Right atrium auricular region (tissue), 2 donors: ENCODE measurements around the gene CNPY3. TPM values are rescaled to one million over a fixed set of nuclear protein-coding genes. Genes with fewer than 3 reads are reported as not detected.

Experiments
- DNase-seq: peaks from one replicate; pipeline ENCODE4 v3.0.0-alpha.2; 2019; ENCODE audit warnings: low spot score
- H3K27ac ChIP-seq, 2 donors: fragments of 200-600 bp; sonication (generic); 1 replicate in 1 of 2; 2 replicates in 1 of 2; pipeline ENCODE4 v1.5.1; 2016 to 2019
- H3K27me3 ChIP-seq, 2 donors: fragments of 200-600 bp; sonication (generic); one replicate each; pipeline versions ENCODE4 v1.5.1 to v1.6.0; 2017 to 2019
- H3K36me3 ChIP-seq: fragments of 200-600 bp; sonication (generic); one replicate; pipeline ENCODE4 v1.5.1; 2016
- H3K4me1 ChIP-seq, 2 donors: fragments of 200-600 bp; sonication (generic); one replicate each; pipeline versions ENCODE4 v1.5.1 to v1.6.0; 2017 to 2019
- H3K4me3 ChIP-seq, 2 donors: fragments of 200-600 bp; sonication (generic); 1 replicate in 1 of 2; 2 replicates in 1 of 2; pipeline ENCODE4 v1.5.1; 2017 to 2019; ENCODE audit warnings: mild to moderate bottlenecking in 1 of 2, moderate library complexity in 1 of 2
- H3K9me3 ChIP-seq, 2 donors: fragments of 200-600 bp; sonication (generic); one replicate each; pipeline ENCODE4 v1.5.1; 2019
- CTCF ChIP-seq, 2 donors: fragments of 200-600 bp; sonication (generic); IDR thresholded peaks; one replicate each; pipeline ENCODE4 v1.5.1; 2019; ENCODE audit warnings: antibody characterized with exemption in 2 of 2
- total RNA-seq, 2 donors: library from RNA; depleted of rRNA; stranded (reverse); fragments of >200 nt; gene quantifications; one replicate each; pipeline ENCODE4 v1.1.0, GENCODE V29; 2016

CNPY3 gene
- total RNA-seq, 2 donors from 2014 or later = 22.0 to 26.5 TPM

- Histone ChIP-seq H3K4me3 (no peak overlapping the region), H3K4me1 (peaks cover 0 to 14% of the 10 kb centered on the region in 2 donors), H3K9me3 (no peaks in the 10 kb centered on the region), H3K27ac (no peak overlapping the region), H3K36me3 (peaks cover 4% of the 10 kb centered on the region), H3K27me3 (no peaks in the 10 kb centered on the region)
- DNase-seq = no peak
- no peak for TF ChIP-seq CTCF (IDR thresholded peaks at IDR 0.05)
These were observed 42.6 kb downstream of the CNPY3 start for GRCh38 chr6:42971746-42972327.

- no peaks in the 10 kb centered on the region for H3K27me3 ChIP-seq
- DNase-seq = no peak
- no peak for TF ChIP-seq CTCF (IDR thresholded peaks at IDR 0.05)
- H3K9me3 ChIP-seq = no peaks in the 10 kb centered on the region
- peaks cover 0 to 21% of the 10 kb centered on the region in 2 donors for H3K4me1 ChIP-seq
- no peaks in the 10 kb centered on the region for H3K36me3 ChIP-seq
- H3K27ac ChIP-seq = no peak overlapping the region
- no peak overlapping the region for H3K4me3 ChIP-seq
These were observed 44.6 kb downstream of the CNPY3 start for GRCh38 chr6:42973926-42974325.

GRCh38 chr6:42974919-42975505 lies 45.7 kb downstream of the CNPY3 start:
- Histone ChIP-seq H3K4me1 (peaks cover 0 to 28% of the 10 kb centered on the region in 2 donors), H3K9me3 (no peaks in the 10 kb centered on the region), H3K27me3 (no peaks in the 10 kb centered on the region), H3K27ac (no peak overlapping the region), H3K36me3 (no peaks in the 10 kb centered on the region), H3K4me3 (no peak overlapping the region)
- DNase-seq = no peak
- no peak for TF ChIP-seq CTCF (IDR thresholded peaks at IDR 0.05)

GRCh38 chr6:42978487-42978838 lies 49.2 kb downstream of the CNPY3 start:
- no peaks in the 10 kb centered on the region for H3K27me3 ChIP-seq
- peak overlapping the region; percentile 84 for H3K27ac ChIP-seq
- no peaks in the 10 kb centered on the region for H3K36me3 ChIP-seq
- peaks cover 0 to 20% of the 10 kb centered on the region in 2 donors for H3K4me1 ChIP-seq
- H3K9me3 ChIP-seq = no peaks in the 10 kb centered on the region
- TF ChIP-seq CTCF (IDR thresholded peaks at IDR 0.05) = no peak
- DNase-seq = no peak
- H3K4me3 ChIP-seq = peak overlapping the region; percentile 71 to 95

GRCh38 chr6:42978839-42979522 lies 49.7 kb downstream of the CNPY3 start, which contains the start of gene PEX6:
Gene PEX6, minus strand, starts transcription at chr6:42979181. Its CDS starts 31 bp downstream, at chr6:42979150.
- H3K4me3 ChIP-seq = peak within 1 kb of the TSS; percentile 71 to 95
- H3K27me3 ChIP-seq = no peaks in the 10 kb centered on the region
- TF ChIP-seq CTCF (IDR thresholded peaks at IDR 0.05) = peak in 1 of 2 donors; percentile 15
- H3K4me1 ChIP-seq = peaks cover 0 to 25% of the 10 kb centered on the region in 2 donors
- DNase-seq = peak; percentile 88
- no peaks in the 10 kb centered on the region for H3K9me3 ChIP-seq
- H3K27ac ChIP-seq = peak within 1 kb of the TSS; percentile 84
- no peaks in the 10 kb centered on the region for H3K36me3 ChIP-seq
